Stomach (tissue), 4 donors: ENCODE measurements around the gene ATG5.

ENCODE experiments used
- EP300 ChIP-seq: sonication (generic); formaldehyde crosslinking; IDR thresholded peaks from one replicate; pipeline ENCODE4 v1.6.1; 2017; ENCODE audit warnings: antibody characterized with exemption
- POLR2A ChIP-seq, 4 donors: fragments of 450-650 bp; IDR thresholded peaks; one replicate each; pipeline ENCODE4 v1.6.1; 2016; ENCODE audit warnings: antibody characterized with exemption in 4 of 4, control low read depth in 2 of 4, mild to moderate bottlenecking in 1 of 4, moderate library complexity in 1 of 4
- POLR2AphosphoS5 ChIP-seq, 3 donors: sonication (generic); formaldehyde crosslinking; IDR thresholded peaks; one replicate each; pipeline ENCODE4 v1.6.1; 2016; ENCODE audit warnings: antibody characterized with exemption in 3 of 3
- TF ChIP-seq, protein P1 (sequence below), 7 experiments: fragments of 450-650 bp in 4 of 7; fragments of 200-600 bp in 3 of 7; sonication (generic) in 3 of 7; IDR thresholded peaks; one replicate each; pipeline ENCODE4 v1.5.1; 2016 to 2019; ENCODE audit warnings: antibody characterized with exemption in 7 of 7, control low read depth in 2 of 7, mild to moderate bottlenecking in 1 of 7

DNA sequence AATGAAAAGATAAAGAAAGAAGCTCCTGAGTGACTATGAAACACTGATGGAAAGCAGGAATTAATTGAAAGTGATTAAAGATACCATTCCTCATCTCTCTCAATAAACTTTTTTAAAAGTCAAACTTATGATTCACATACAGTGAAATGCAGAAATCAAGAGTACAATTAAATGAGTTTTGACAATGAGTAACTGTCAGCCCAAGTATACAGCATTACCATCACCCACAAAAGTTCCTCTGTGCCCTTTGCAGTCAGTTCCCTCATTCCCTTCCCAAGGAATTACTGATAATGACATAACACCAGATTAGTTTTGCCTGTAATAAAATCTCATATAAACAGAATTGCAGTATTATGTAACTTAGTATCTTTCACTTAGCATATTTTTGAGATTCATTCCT lies 44.5 kb downstream of the ATG5 start:
- TF ChIP-seq POLR2A (IDR thresholded peaks at IDR 0.05) (no peak), EP300 (no peak), POLR2AphosphoS5 (IDR thresholded peaks at IDR 0.05) (no peak)
- TF ChIP-seq, protein P1, sequence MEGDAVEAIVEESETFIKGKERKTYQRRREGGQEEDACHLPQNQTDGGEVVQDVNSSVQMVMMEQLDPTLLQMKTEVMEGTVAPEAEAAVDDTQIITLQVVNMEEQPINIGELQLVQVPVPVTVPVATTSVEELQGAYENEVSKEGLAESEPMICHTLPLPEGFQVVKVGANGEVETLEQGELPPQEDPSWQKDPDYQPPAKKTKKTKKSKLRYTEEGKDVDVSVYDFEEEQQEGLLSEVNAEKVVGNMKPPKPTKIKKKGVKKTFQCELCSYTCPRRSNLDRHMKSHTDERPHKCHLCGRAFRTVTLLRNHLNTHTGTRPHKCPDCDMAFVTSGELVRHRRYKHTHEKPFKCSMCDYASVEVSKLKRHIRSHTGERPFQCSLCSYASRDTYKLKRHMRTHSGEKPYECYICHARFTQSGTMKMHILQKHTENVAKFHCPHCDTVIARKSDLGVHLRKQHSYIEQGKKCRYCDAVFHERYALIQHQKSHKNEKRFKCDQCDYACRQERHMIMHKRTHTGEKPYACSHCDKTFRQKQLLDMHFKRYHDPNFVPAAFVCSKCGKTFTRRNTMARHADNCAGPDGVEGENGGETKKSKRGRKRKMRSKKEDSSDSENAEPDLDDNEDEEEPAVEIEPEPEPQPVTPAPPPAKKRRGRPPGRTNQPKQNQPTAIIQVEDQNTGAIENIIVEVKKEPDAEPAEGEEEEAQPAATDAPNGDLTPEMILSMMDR (IDR thresholded peaks at IDR 0.05): no peak
